Measurements from ENCODE around the gene SSUH2. TPM values are rescaled to one million over a fixed set of nuclear protein-coding genes. Genes with fewer than 3 reads are reported as not detected.

SSUH2 gene
- total and polyA plus RNA-seq, 2 of the 4 experiments (the other 2 are of a cell fraction), result 0.10 TPM; not detected in 1

GRCh38 chr3:8584661-8585060 lies 59.9 kb downstream of the SSUH2 start:
- DNase-seq (no peak), ATAC-seq (ENCODE audit: low read depth) (no peak)
- no peak overlapping the region for H3K14ac ChIP-seq (replicated peaks; ENCODE audit: low read depth, low read length)
- H2BK120ac ChIP-seq (ENCODE audit: low read depth, low read length), result no peak overlapping the region
- H3K18ac ChIP-seq (ENCODE audit: low read depth, low read length), result no peak overlapping the region
- H3K27me3 ChIP-seq (ENCODE audit: control insufficient read depth, insufficient read depth, low read length), result no peaks in the 10 kb centered on the region
- no peak overlapping the region for H2AK5ac ChIP-seq (ENCODE audit: low read depth, low read length)
- TF ChIP-seq ELK1 (IDR thresholded peaks at IDR 0.05; ENCODE audit: borderline replicate concordance, low read depth, low read length) (no peak), CTCF (conservative IDR thresholded peaks at IDR 0.05; ENCODE audit: low read depth, low read length) (no peak), MXI1 (IDR thresholded peaks at IDR 0.05; ENCODE audit: borderline replicate concordance, low read depth, low read length) (no peak), CEBPB (IDR thresholded peaks at IDR 0.05; ENCODE audit: low read depth, low read length) (no peak), RAD21 (IDR thresholded peaks at IDR 0.05; ENCODE audit: low read length) (no peak), RCOR1 (IDR thresholded peaks at IDR 0.05; ENCODE audit: insufficient replicate concordance, low read length) (no peak), MAZ (IDR thresholded peaks at IDR 0.05; ENCODE audit: borderline replicate concordance, low read depth, low read length) (no peak), POLR2A (IDR thresholded peaks at IDR 0.05; ENCODE audit: low read depth, low read length) (no peak), BHLHE40 (IDR thresholded peaks at IDR 0.05; ENCODE audit: low read depth, low read length) (no peak), FOS (IDR thresholded peaks at IDR 0.05; ENCODE audit: low read depth, low read length) (no peak)
- no peak overlapping the region for H3K27ac ChIP-seq (ENCODE audit: insufficient read depth, low read length)
- no peaks in the 10 kb centered on the region for H4K20me1 ChIP-seq (ENCODE audit: insufficient read depth, low read length)
- WGBS, 2 experiments (ENCODE audit: extremely low coverage in 2 of 2, insufficient read length in 1 of 2), result no CpG with 5 or more reads among the region's 2 CpGs
- H2BK15ac ChIP-seq (ENCODE audit: low read depth, low read length), result no peak overlapping the region
- no peak overlapping the region for H2AFZ ChIP-seq (replicated peaks; ENCODE audit: low read length, poor library complexity)
- H3K9ac ChIP-seq (ENCODE audit: low read depth, low read length), result no peak overlapping the region
- CTCF ChIA-PET, result interaction anchor here (0.7 kb wide), 1 partner anchor 137 kb away, joined by 3 read pairs; no protein-coding TSS in a partner anchor
- H3K4ac ChIP-seq (ENCODE audit: low read depth, low read length), result no peak overlapping the region
- no peak overlapping the region for H2AK9ac ChIP-seq (replicated peaks; ENCODE audit: low read depth, low read length, poor library complexity)
- H4K8ac ChIP-seq (ENCODE audit: low read depth in 2 of 2, low read length in 2 of 2), result no peak overlapping the region
- POLR2A ChIA-PET (ENCODE audit: unreplicated experiment), result no interaction called here
- no peak overlapping the region for H2BK20ac ChIP-seq (ENCODE audit: low read depth, low read length)
- no peak overlapping the region for H3K4me3 ChIP-seq (ENCODE audit: insufficient read depth, low read depth, low read length)
- in situ Hi-C loops (cut with MboI; ENCODE audit: low sequenced_read_pairs) (no loop called here), intact Hi-C loops (cut with micrococcal nuclease) (no loop called here), dilution Hi-C loops (cut with HindIII; ENCODE audit: low sequenced_read_pairs, unreplicated experiment) (no loop called here)
- no peaks in the 10 kb centered on the region for H3K9me3 ChIP-seq (ENCODE audit: control insufficient read depth, insufficient read depth, low read length)
- BruUV-seq (replicated peaks), result no TSS peak
- no peaks in the 10 kb centered on the region for H3K9me1 ChIP-seq (ENCODE audit: insufficient read depth, low read length)
- H3K56ac ChIP-seq (ENCODE audit: extremely low read depth, insufficient read depth, low read length), result no peak overlapping the region
- H2BK5ac ChIP-seq (ENCODE audit: low read depth, low read length, poor library complexity, severe bottlenecking), result no peak overlapping the region
- H4K5ac ChIP-seq (ENCODE audit: low read depth, low read length), result no peak overlapping the region
- H3K79me1 ChIP-seq (ENCODE audit: low read depth in 1 of 2, low read length in 2 of 2), result no peaks in the 10 kb centered on the region
- H3K36me3 ChIP-seq (ENCODE audit: control insufficient read depth, insufficient read depth, low read length), result no peaks in the 10 kb centered on the region
- no peak overlapping the region for H3K4me2 ChIP-seq (ENCODE audit: low read depth, low read length)
- H3K4me1 ChIP-seq (ENCODE audit: control insufficient read depth, insufficient read depth, low read length), result peaks cover 7% of the 10 kb centered on the region
- H3K23ac ChIP-seq (ENCODE audit: low read depth, low read length), result no peak overlapping the region
- no peak overlapping the region for H4K91ac ChIP-seq (ENCODE audit: insufficient read depth, low read depth, low read length)
